ENCODE data around the gene MISP. TPM values are rescaled to one million over a fixed set of nuclear protein-coding genes. Genes with fewer than 3 reads are reported as not detected.
"Not testable (repeated sequence)": the region's sequence is repeated elsewhere in the genome, so short reads cannot be mapped to it uniquely, and the experiment has no call there.

MISP gene
- total RNA-seq, 1 experiment from 2014 or later, result 0.31 TPM

DNA sequence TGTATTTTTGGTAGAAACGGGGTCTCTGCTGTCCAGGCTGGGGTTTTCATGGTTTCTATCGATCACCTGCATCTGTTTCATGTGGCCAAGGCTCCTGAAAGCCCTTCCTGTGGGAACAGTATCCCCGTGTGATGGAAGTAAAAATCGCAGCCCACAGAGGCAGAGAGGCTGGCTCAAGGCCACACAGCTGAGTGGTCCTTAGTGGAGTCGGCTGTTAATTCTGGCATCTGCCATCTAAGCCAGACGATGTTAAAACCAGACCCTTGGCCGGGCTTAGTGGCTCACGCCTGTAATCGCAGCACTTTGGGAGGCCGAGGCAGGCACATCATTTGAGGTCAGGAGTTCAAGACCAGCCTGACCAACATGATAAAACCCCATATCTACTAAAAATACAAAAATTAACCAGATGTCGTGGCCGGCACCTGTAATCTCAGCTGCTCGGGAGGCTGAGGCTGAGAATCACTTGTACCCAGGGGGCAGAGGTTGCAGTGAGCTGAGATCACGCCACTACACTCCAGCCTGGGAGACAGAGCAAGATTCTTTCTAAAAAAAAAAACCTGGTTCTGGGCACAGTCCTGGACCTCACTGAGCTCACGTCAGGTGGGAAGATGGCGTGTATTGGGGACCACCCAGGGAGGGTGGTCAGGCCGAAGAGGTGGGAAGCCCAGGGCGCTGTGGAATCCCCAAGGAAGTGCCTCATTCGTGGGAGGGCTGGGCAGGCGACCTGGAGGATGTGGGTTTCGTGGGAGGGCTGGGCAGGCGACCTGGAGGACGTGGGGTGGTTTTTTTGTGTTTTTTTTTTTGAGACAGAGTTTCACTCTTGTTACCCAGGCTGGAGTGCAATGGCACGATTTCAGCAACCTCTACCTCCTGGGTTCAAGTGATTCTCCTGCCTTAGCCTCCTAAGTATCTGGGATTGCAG lies 18.5 kb upstream of the MISP start:
- peak; percentile 33 for DNase-seq
- Histone ChIP-seq H3K36me3 (replicated peaks; ENCODE audit: control insufficient read depth, insufficient read depth, low read length) (no peaks in the 10 kb centered on the region), H3K4me3 (ENCODE audit: insufficient read depth, low read depth, low read length) (no peak overlapping the region), H3K27me3 (ENCODE audit: control insufficient read depth, insufficient read depth, low read length) (no peaks in the 10 kb centered on the region)

DNA sequence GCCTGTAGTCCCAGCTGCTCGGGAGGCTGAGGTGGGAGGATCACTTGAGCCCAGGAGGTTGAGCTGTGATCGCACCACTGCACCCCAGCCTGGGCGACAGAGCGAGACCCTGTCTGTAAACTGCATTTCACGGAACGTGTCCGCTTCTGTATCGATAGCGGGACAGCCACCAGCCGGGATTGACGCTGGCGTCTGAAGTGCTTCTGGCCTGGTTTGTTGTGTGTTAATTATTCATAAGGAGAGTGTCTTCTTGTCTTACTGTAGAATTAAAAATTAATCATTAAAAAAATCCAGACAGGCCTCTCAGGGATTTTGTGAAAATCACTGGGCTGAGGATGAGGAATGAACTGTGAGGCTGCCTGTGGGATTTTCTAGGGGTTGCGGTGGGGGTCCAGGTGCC lies 16.2 kb upstream of the MISP start:
- Histone ChIP-seq H3K4me3 (ENCODE audit: insufficient read depth, low read depth, low read length) (no peak overlapping the region), H3K36me3 (replicated peaks; ENCODE audit: control insufficient read depth, insufficient read depth, low read length) (no peaks in the 10 kb centered on the region), H3K27me3 (ENCODE audit: control insufficient read depth, insufficient read depth, low read length) (no peaks in the 10 kb centered on the region)
- DNase-seq, result no peak

- no peak overlapping the region for H3K4me3 ChIP-seq (ENCODE audit: insufficient read depth, low read depth, low read length)
These were observed 14.8 kb upstream of the MISP start for GRCh38 chr19:736125-736524.

GRCh38 chr19:737591-738093 lies 13.3 kb upstream of the MISP start:
- Histone ChIP-seq H3K36me3 (replicated peaks; ENCODE audit: control insufficient read depth, insufficient read depth, low read length) (no peaks in the 10 kb centered on the region), H3K4me3 (ENCODE audit: insufficient read depth, low read depth, low read length) (no peak overlapping the region), H3K27me3 (ENCODE audit: control insufficient read depth, insufficient read depth, low read length) (no peaks in the 10 kb centered on the region)
- DNase-seq, result peak; percentile 99

More at GRCh38 chr19:736125-736524, 14.8 kb upstream of the MISP start:
- Histone ChIP-seq H3K27me3 (ENCODE audit: control insufficient read depth, insufficient read depth, low read length) (no peaks in the 10 kb centered on the region), H3K36me3 (replicated peaks; ENCODE audit: control insufficient read depth, insufficient read depth, low read length) (no peaks in the 10 kb centered on the region)
- DNase-seq, result no peak

- Histone ChIP-seq H3K27me3 (ENCODE audit: control insufficient read depth, insufficient read depth, low read length) (no peaks in the 10 kb centered on the region), H3K4me3 (ENCODE audit: insufficient read depth, low read depth, low read length) (no peak overlapping the region), H3K36me3 (replicated peaks; ENCODE audit: control insufficient read depth, insufficient read depth, low read length) (no peaks in the 10 kb centered on the region)
- peak; percentile 68 for DNase-seq
These were observed 12.3 kb upstream of the MISP start for GRCh38 chr19:738509-739128.

DNA sequence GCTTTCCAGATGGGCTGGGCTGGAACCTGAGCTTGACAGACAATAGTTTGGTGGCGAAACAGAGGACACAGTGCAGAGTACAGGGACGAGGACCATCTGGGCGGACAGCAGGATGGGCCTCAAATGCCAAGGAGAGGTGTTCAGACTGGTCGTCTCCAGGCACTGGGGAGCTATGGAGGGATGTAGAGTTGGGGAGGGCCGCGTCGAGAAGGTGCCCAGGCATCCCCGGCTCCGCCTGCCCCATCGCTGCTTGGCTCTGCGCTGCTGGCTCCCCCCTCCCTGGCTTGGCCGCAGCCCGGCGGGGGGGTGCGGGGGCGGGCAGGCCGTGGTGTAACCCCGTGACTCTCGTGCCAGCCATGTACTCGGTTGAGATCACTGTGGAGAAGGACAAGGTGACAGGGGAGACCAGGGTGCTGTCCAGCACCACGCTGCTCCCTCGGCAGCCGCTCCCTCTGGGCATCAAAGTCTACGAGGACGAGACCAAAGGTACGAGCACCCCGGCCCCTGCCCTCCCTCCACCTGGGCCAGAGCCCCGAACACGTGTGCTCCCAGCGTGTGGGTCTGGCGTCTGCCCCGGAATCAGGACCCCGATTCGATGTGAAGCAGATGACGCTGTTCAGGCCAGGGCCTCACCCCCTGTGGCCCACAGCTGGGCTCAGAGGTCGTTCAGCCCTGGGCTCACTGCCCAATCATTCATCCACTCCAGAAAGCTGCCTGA lies 10.8 kb upstream of the MISP start:
- DNase-seq, result peak; percentile 71
- Histone ChIP-seq H3K27me3 (ENCODE audit: control insufficient read depth, insufficient read depth, low read length) (no peaks in the 10 kb centered on the region), H3K36me3 (replicated peaks; ENCODE audit: control insufficient read depth, insufficient read depth, low read length) (no peaks in the 10 kb centered on the region), H3K4me3 (ENCODE audit: insufficient read depth, low read depth, low read length) (no peak overlapping the region)

DNA sequence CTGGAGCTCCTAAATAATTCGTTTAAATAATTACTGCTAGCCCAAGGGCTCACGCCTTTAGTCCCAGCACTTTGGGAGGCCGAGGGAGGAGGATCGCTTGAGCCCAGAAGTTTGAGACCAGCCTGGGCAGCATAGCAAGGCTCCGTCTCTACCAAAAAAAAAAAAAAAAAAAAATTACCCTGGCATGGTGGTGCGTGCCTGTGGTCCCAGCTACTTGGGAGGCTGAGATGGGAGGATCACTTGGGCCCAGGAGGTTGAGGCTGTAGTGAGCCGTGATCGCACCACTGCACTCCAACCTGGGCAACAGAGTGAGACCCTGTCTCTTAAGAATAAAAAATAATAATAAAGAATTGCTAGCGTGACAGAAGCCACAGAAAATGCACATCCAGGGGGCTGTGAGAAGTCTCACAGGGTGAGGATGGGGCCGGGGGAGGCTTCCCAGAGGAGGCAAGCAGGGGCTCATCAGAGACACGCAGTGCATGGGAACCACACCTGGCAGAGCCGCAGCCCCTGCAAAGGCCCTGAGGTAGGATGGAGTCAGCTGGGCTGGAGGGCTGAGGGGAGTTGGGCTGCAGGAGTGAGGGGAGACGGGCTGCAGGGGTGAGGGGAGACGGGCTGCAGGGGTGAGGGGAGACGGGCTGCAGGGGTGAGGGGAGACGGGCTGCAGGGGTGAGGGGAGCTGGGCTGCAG lies 10.0 kb upstream of the MISP start:
- not testable (repeated sequence) for H3K4me3 ChIP-seq (ENCODE audit: insufficient read depth, low read depth, low read length); H3K36me3 ChIP-seq (replicated peaks; ENCODE audit: control insufficient read depth, insufficient read depth, low read length); H3K27me3 ChIP-seq (ENCODE audit: control insufficient read depth, insufficient read depth, low read length)
- peak; percentile 74 for DNase-seq

DNA sequence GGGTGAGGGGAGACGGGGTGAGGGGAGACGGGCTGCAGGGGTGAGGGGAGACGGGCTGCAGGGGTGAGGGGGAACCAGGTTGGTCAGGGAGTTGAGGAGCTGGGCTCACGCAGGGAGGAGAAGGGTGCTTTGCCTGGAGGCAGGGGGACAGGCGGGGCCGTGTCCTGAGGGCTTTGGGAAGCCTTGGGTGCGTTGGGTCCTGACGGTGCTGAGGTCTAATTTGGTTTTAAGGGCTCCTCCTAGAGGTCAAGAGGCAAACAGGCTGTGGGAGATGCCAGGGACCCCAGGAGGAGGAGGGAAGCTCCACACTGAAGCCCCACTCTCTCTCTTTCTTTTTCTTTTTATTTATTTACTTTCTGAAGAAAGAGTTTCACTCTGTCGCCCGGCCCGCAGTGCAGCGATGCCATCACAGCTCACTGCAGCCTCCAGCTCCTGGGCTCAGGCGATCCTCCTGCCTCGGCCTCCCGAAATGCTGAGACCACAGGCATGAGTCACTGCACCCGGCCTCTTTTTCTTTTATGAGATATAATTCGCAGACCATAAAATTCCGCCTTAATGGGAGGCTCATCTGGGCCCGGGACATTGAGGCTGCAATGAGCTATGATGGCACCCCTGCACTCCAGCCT lies 9.3 kb upstream of the MISP start:
- Histone ChIP-seq H3K36me3 (replicated peaks; ENCODE audit: control insufficient read depth, insufficient read depth, low read length) (no peaks in the 10 kb centered on the region), H3K27me3 (ENCODE audit: control insufficient read depth, insufficient read depth, low read length) (no peaks in the 10 kb centered on the region), H3K4me3 (ENCODE audit: insufficient read depth, low read depth, low read length) (no peak overlapping the region)
- DNase-seq, result peak; percentile 97

DNA sequence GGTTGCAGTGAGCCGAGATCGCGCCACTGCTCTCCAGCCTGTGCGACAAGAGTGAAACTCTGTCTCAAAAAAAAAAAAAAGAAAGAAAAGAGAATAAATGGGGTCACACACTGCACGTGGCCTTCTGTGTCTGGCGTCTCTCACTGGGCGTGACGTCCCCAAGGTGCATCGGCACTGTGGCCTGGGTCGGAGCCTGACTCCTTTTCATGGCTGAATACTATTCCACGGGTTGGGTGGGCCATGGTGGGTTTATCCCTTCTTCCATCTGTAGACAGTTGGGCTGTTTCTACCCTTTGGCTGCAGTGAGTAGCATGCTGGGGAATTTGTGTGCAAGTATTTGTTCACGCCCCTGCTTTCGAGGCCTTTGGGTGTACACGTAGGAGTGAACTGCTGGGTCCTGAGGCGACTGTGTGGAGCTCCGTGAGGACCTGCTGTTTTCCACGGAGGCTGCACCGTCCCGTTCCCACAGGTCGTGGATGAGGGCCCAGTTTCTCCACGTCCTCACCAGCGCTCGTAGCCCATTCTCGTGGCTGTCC lies 8.3 kb upstream of the MISP start:
- Histone ChIP-seq H3K4me3 (ENCODE audit: insufficient read depth, low read depth, low read length) (no peak overlapping the region), H3K36me3 (replicated peaks; ENCODE audit: control insufficient read depth, insufficient read depth, low read length) (no peaks in the 10 kb centered on the region), H3K27me3 (ENCODE audit: control insufficient read depth, insufficient read depth, low read length) (no peaks in the 10 kb centered on the region)
- no peak for DNase-seq

DNA sequence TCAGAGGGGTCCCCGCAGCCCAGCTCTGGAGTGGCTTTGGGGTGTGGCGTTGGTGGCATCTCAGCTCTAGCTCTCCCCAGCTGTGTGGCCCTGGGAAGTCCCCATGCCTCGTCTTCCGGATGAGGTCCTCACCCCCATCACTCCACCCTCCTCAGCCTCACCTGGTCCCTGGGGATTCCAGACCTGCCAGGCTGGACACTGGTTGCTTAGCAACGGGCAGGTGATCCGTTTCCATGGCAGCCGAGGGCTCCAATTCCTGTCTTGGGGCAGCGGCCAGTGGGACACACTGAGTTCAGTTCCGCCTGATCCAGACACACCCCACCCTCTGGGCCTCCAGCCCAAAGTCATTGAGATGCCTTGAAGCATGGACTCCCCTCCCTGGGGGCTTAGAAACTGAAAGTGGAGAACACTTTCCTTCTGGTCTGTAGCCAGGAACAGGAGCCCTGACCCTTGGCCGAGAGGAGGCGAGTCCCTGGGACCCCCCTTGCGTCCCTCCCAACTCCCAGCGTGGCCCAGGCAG lies 7.7 kb upstream of the MISP start:
- H3K36me3 ChIP-seq (replicated peaks; ENCODE audit: control insufficient read depth, insufficient read depth, low read length), result no peaks in the 10 kb centered on the region
- H3K4me3 ChIP-seq (ENCODE audit: insufficient read depth, low read depth, low read length), result no peak overlapping the region
- peak; percentile 88 for DNase-seq
- H3K27me3 ChIP-seq (ENCODE audit: control insufficient read depth, insufficient read depth, low read length), result no peaks in the 10 kb centered on the region

DNA sequence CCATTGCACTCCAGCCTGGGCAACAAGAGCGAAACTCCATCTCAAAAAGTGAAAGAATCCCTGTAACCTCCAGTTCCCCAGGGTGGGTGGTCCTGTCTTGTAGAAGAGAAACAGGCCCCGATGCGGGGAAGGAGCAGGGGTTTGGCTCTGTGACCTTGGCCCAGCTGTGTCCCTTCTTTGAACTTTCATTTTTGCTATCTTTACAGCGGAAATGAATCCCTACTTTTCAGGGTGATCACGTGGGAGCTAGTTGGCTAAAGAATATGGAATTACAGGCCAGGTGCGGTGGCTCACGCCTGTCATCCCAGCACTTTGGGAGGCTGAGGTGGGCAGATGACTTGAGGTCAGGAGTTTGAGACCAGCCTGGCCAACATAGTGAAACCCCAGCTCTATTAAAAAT lies 5.8 kb upstream of the MISP start:
- not testable (repeated sequence) for H3K27me3 ChIP-seq (ENCODE audit: control insufficient read depth, insufficient read depth, low read length); DNase-seq; H3K4me3 ChIP-seq (ENCODE audit: insufficient read depth, low read depth, low read length); H3K36me3 ChIP-seq (replicated peaks; ENCODE audit: control insufficient read depth, insufficient read depth, low read length)

- H3K36me3 ChIP-seq (replicated peaks; ENCODE audit: control insufficient read depth, insufficient read depth, low read length), result no peaks in the 10 kb centered on the region
- H3K27me3 ChIP-seq (ENCODE audit: control insufficient read depth, insufficient read depth, low read length), result no peaks in the 10 kb centered on the region
- DNase-seq, result no peak
- no peak overlapping the region for H3K4me3 ChIP-seq (ENCODE audit: insufficient read depth, low read depth, low read length)
These were observed 4.6 kb upstream of the MISP start for GRCh38 chr19:746208-746819.

GRCh38 chr19:746956-747355 lies 4.0 kb upstream of the MISP start:
- Histone ChIP-seq H3K36me3 (replicated peaks; ENCODE audit: control insufficient read depth, insufficient read depth, low read length) (no peaks in the 10 kb centered on the region), H3K27me3 (ENCODE audit: control insufficient read depth, insufficient read depth, low read length) (no peaks in the 10 kb centered on the region), H3K4me3 (ENCODE audit: insufficient read depth, low read depth, low read length) (no peak overlapping the region)
- no peak for DNase-seq

Measured in H7 (cell line).